ENCODE data around the gene TLE2. TPM values are rescaled to one million over a fixed set of nuclear protein-coding genes. Genes with fewer than 3 reads are reported as not detected.

Gene TLE2
- total RNA-seq, 2 experiments from 2014 or later: 1.2 to 1.6 TPM

DNA sequence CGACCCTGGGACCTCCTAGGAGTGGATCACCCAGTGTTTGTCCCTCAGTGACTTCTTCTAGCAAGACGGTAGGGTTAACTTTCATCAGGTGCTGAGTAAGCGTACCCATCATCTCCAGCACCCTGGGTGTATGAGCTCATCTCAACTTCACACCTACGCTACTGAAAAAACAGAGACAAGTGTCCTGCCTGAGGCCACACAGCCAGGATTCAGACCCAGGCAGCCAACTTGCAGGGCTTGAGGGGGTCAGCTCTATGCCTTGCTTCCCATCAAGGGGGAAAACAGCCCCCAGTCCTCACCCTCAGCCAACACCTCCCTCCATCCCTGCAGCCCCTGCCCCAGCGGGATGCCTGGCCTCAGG, 4.6 kb downstream of the TLE2 start:
- Histone ChIP-seq H3K4me2 (ENCODE audit: low read length) (peak overlapping the region; percentile 35; the same call in 1 of the 2 replicates), H3K9me3 (ENCODE audit: low read length) (no peaks in the 10 kb centered on the region), H4K20me1 (ENCODE audit: insufficient read depth, low read length) (no peaks in the 10 kb centered on the region), H3K79me2 (ENCODE audit: insufficient read depth, low read depth, low read length) (no peaks in the 10 kb centered on the region), H3K9me2 (ENCODE audit: insufficient read depth, low read length) (no peaks in the 10 kb centered on the region), H2AFZ (ENCODE audit: low read length) (peak overlapping the region; percentile 23; the same call in 1 of the 2 replicates), H3K36me3 (ENCODE audit: insufficient read depth, low read length) (no peaks in the 10 kb centered on the region), H3K4me1 (ENCODE audit: insufficient read depth, low read length, poor library complexity, severe bottlenecking) (peaks cover 28% of the 10 kb centered on the region), H3K27ac (ENCODE audit: low read depth, low read length, poor library complexity, severe bottlenecking) (no peak overlapping the region), H3K4me3 (ENCODE audit: low read depth, low read length, poor library complexity, severe bottlenecking) (peak overlapping the region; percentile 21)
- ChIA-PET POLR2A (no interaction called here), CTCF (ENCODE audit: unreplicated experiment) (no interaction called here)
- DNase-seq (ENCODE audit: low spot score): no peak
- TF ChIP-seq EZH2phosphoT487 (IDR thresholded peaks at IDR 0.05; ENCODE audit: borderline replicate concordance, low read depth, low read length): no peak
- TF ChIP-seq, protein P1, sequence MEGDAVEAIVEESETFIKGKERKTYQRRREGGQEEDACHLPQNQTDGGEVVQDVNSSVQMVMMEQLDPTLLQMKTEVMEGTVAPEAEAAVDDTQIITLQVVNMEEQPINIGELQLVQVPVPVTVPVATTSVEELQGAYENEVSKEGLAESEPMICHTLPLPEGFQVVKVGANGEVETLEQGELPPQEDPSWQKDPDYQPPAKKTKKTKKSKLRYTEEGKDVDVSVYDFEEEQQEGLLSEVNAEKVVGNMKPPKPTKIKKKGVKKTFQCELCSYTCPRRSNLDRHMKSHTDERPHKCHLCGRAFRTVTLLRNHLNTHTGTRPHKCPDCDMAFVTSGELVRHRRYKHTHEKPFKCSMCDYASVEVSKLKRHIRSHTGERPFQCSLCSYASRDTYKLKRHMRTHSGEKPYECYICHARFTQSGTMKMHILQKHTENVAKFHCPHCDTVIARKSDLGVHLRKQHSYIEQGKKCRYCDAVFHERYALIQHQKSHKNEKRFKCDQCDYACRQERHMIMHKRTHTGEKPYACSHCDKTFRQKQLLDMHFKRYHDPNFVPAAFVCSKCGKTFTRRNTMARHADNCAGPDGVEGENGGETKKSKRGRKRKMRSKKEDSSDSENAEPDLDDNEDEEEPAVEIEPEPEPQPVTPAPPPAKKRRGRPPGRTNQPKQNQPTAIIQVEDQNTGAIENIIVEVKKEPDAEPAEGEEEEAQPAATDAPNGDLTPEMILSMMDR (conservative IDR thresholded peaks at IDR 0.05; ENCODE audit: low read length): no peak
- intact Hi-C loops (cut with micrococcal nuclease; ENCODE audit: unreplicated experiment): no loop called here
- BruUV-seq (replicated peaks): no TSS peak

DNA sequence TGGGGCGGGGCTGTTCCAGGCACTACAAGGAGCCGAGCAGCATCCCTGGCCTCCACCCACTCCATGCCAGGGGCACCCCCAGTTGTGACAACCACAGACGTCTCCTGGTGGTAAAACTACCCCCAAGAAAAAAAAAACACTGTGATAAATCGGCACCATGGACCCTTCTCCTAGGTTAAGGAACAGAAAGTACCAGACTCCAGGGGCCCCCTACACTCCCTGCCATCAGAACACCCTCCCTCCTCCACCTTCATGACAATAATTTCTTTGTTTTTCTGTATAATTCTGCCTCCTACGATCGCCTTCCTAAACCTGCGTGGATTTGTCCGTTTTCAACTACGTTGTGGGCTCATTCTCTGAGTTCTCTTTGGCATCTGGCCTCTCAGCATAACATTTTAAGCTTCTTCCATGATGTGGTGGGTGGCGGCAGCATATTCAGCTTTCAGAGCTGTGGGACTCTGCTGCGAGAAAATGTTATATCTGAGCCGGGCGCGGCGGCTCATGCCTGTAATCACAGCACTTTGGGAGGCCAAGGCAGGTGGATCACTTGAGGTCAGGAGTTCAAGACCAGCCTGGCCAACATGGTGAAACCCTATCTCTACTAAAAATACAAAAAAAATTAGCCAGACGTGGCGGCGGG, 8.6 kb downstream of the TLE2 start:
- no peak overlapping the region for H2AFZ ChIP-seq (ENCODE audit: low read length)
- ChIA-PET CTCF (ENCODE audit: unreplicated experiment) (no interaction called here), POLR2A (no interaction called here)
- intact Hi-C loops (cut with micrococcal nuclease; ENCODE audit: unreplicated experiment): no loop called here
- DNase-seq (ENCODE audit: low spot score): no peak
- no peak for TF ChIP-seq EZH2phosphoT487 (IDR thresholded peaks at IDR 0.05; ENCODE audit: borderline replicate concordance, low read depth, low read length)
- TF ChIP-seq, protein P1 (conservative IDR thresholded peaks at IDR 0.05; ENCODE audit: low read length): no peak
- no peak overlapping the region for H3K4me2 ChIP-seq (ENCODE audit: low read length)
- H3K4me1 ChIP-seq (ENCODE audit: insufficient read depth, low read length, poor library complexity, severe bottlenecking): peaks cover 17% of the 10 kb centered on the region
- BruUV-seq (replicated peaks): no TSS peak
- no peaks in the 10 kb centered on the region for H3K79me2 ChIP-seq (ENCODE audit: insufficient read depth, low read depth, low read length)
- H3K4me3 ChIP-seq (ENCODE audit: low read depth, low read length, poor library complexity, severe bottlenecking): no peak overlapping the region
- H3K36me3 ChIP-seq (ENCODE audit: insufficient read depth, low read length): no peaks in the 10 kb centered on the region
- no peaks in the 10 kb centered on the region for H3K9me3 ChIP-seq (ENCODE audit: low read length)
- no peaks in the 10 kb centered on the region for H3K9me2 ChIP-seq (ENCODE audit: insufficient read depth, low read length)
- no peak overlapping the region for H3K27ac ChIP-seq (ENCODE audit: low read depth, low read length, poor library complexity, severe bottlenecking)
- H4K20me1 ChIP-seq (ENCODE audit: insufficient read depth, low read length): no peaks in the 10 kb centered on the region

DNA sequence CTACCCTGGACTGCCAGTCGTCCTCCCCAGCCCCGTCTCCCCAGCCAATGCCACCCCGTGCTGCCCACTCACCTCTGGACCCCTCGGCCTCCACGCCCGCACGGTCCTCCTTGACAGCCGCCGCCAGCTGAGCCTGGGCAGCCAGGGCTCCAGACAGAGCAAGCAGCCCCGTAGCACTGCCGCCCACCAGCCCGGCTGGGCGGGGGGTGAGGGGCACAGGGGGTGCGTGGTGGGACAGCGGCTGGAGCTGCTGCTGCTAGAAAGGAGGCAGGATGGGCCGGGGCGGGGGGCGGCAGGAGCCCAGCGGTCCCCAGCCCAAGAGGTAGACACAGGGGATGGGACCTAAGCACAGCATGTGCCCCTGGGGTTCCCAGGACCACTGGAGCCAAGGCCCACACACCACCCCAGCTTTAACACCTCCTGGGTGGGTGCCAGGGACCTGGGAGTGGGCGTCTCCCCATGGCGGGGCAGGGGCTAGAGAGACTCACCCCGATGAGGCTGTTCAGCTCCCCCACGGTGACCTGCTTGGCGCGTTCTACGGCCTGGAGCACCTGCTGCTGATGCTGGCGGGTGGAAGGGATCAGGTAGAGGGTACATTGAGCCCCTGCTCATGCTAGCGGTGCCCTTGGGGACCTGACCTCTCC, 9.7 kb downstream of the TLE2 start:
- Histone ChIP-seq H2AFZ (ENCODE audit: low read length) (no peak overlapping the region), H3K4me3 (ENCODE audit: low read depth, low read length, poor library complexity, severe bottlenecking) (no peak overlapping the region), H3K36me3 (ENCODE audit: insufficient read depth, low read length) (no peaks in the 10 kb centered on the region), H3K4me1 (ENCODE audit: insufficient read depth, low read length, poor library complexity, severe bottlenecking) (peaks cover 6% of the 10 kb centered on the region), H3K9me2 (ENCODE audit: insufficient read depth, low read length) (no peaks in the 10 kb centered on the region), H3K79me2 (ENCODE audit: insufficient read depth, low read depth, low read length) (no peaks in the 10 kb centered on the region), H3K27ac (ENCODE audit: low read depth, low read length, poor library complexity, severe bottlenecking) (no peak overlapping the region), H4K20me1 (ENCODE audit: insufficient read depth, low read length) (no peaks in the 10 kb centered on the region), H3K4me2 (ENCODE audit: low read length) (no peak overlapping the region), H3K9me3 (ENCODE audit: low read length) (no peaks in the 10 kb centered on the region)
- TF ChIP-seq, protein P1 (conservative IDR thresholded peaks at IDR 0.05; ENCODE audit: low read length): no peak
- TF ChIP-seq EZH2phosphoT487 (IDR thresholded peaks at IDR 0.05; ENCODE audit: borderline replicate concordance, low read depth, low read length): no peak
- CTCF ChIA-PET (ENCODE audit: unreplicated experiment): no interaction called here
- POLR2A ChIA-PET: no interaction called here
- BruUV-seq (replicated peaks): no TSS peak
- intact Hi-C loops (cut with micrococcal nuclease; ENCODE audit: unreplicated experiment): no loop called here
- DNase-seq (ENCODE audit: low spot score): no peak
